ENCODE measurements around the gene LCOR.

- TF ChIP-seq CTCF (conservative IDR thresholded peaks at IDR 0.05; ENCODE audit: low read depth, low read length) (no peak), EZH2 (IDR thresholded peaks at IDR 0.05; ENCODE audit: borderline replicate concordance, low read depth, low read length, poor library complexity, severe bottlenecking) (no peak)
Measured at GRCh38 chr10:97012470-97012869, 180.4 kb downstream of the LCOR start.

All from A673 (cell line).